ENCODE results near the gene STK39.
"Not testable (repeated sequence)": the region's sequence is repeated elsewhere in the genome, so short reads cannot be mapped to it uniquely, and the experiment has no call there.

STK39 gene

GRCh38 chr2:168084288-168084687 is 163.1 kb downstream of the STK39 start:
- H3K4me1 ChIP-seq (ENCODE audit: low read depth, poor library complexity, severe bottlenecking) = peaks cover 4% of the 10 kb centered on the region
- H3K4me2 ChIP-seq = no peak overlapping the region
- TF ChIP-seq, protein P1, sequence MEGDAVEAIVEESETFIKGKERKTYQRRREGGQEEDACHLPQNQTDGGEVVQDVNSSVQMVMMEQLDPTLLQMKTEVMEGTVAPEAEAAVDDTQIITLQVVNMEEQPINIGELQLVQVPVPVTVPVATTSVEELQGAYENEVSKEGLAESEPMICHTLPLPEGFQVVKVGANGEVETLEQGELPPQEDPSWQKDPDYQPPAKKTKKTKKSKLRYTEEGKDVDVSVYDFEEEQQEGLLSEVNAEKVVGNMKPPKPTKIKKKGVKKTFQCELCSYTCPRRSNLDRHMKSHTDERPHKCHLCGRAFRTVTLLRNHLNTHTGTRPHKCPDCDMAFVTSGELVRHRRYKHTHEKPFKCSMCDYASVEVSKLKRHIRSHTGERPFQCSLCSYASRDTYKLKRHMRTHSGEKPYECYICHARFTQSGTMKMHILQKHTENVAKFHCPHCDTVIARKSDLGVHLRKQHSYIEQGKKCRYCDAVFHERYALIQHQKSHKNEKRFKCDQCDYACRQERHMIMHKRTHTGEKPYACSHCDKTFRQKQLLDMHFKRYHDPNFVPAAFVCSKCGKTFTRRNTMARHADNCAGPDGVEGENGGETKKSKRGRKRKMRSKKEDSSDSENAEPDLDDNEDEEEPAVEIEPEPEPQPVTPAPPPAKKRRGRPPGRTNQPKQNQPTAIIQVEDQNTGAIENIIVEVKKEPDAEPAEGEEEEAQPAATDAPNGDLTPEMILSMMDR (conservative IDR thresholded peaks at IDR 0.05; ENCODE audit: low read depth, low read length) = no peak
- no peaks in the 10 kb centered on the region for H3K79me2 ChIP-seq (ENCODE audit: insufficient read depth, low read depth)
- H4K20me1 ChIP-seq (ENCODE audit: insufficient read depth) = no peaks in the 10 kb centered on the region
- no peak overlapping the region for H3K27ac ChIP-seq
- no peak overlapping the region for H3K4me3 ChIP-seq (IDR thresholded peaks at IDR 0.05; ENCODE audit: insufficient read depth, low read depth, low read length)
- H3K36me3 ChIP-seq (ENCODE audit: insufficient read depth) = no peaks in the 10 kb centered on the region
- no peak overlapping the region for H3K9ac ChIP-seq
- no peaks in the 10 kb centered on the region for H3K27me3 ChIP-seq (ENCODE audit: insufficient read depth, low read depth)
- no peak overlapping the region for H2AFZ ChIP-seq (ENCODE audit: low read depth)

GRCh38 chr2:168081452-168081851 is 165.9 kb downstream of the STK39 start:
- not testable (repeated sequence) for H3K79me2 ChIP-seq (ENCODE audit: insufficient read depth, low read depth); H3K27ac ChIP-seq; H3K27me3 ChIP-seq (ENCODE audit: insufficient read depth, low read depth); H3K9ac ChIP-seq; H3K4me2 ChIP-seq; H3K36me3 ChIP-seq (ENCODE audit: insufficient read depth); H2AFZ ChIP-seq (ENCODE audit: low read depth); H4K20me1 ChIP-seq (ENCODE audit: insufficient read depth); H3K4me3 ChIP-seq (IDR thresholded peaks at IDR 0.05; ENCODE audit: insufficient read depth, low read depth, low read length); H3K4me1 ChIP-seq (ENCODE audit: low read depth, poor library complexity, severe bottlenecking)

GRCh38 chr2:168079236-168079635 is 168.2 kb downstream of the STK39 start:
- TF ChIP-seq, protein P1 (conservative IDR thresholded peaks at IDR 0.05; ENCODE audit: low read depth, low read length) = no peak
- Histone ChIP-seq H4K20me1 (ENCODE audit: insufficient read depth) (no peaks in the 10 kb centered on the region), H2AFZ (ENCODE audit: low read depth) (no peak overlapping the region), H3K27me3 (ENCODE audit: insufficient read depth, low read depth) (no peaks in the 10 kb centered on the region), H3K4me3 (IDR thresholded peaks at IDR 0.05; ENCODE audit: insufficient read depth, low read depth, low read length) (no peak overlapping the region), H3K4me2 (no peak overlapping the region), H3K9ac (no peak overlapping the region), H3K27ac (no peak overlapping the region), H3K79me2 (ENCODE audit: insufficient read depth, low read depth) (no peaks in the 10 kb centered on the region), H3K36me3 (ENCODE audit: insufficient read depth) (no peaks in the 10 kb centered on the region), H3K4me1 (ENCODE audit: low read depth, poor library complexity, severe bottlenecking) (no peaks in the 10 kb centered on the region)

DNA sequence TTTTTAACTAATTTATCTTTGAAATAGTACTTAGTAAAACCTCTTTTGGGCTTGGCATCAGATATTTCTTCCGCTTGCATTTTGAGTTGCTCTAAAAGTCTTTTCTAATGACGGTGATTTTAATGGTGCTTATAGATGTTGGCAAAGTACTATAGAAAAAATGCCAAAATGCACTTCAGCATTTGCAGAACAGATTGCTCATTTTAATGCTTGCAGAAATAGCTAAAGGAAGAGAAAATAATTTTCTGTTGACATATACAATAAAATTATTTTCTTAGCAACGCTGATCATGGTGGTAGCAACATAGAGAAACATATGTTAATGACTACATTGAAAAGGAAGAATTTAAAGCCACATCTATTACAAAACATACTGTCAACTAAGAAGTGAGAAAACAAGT is 170.7 kb downstream of the STK39 start:
- H3K79me2 ChIP-seq (ENCODE audit: insufficient read depth, low read depth) = no peaks in the 10 kb centered on the region
- no peaks in the 10 kb centered on the region for H3K36me3 ChIP-seq (ENCODE audit: insufficient read depth)
- TF ChIP-seq, protein P1 (conservative IDR thresholded peaks at IDR 0.05; ENCODE audit: low read depth, low read length) = no peak
- H3K27me3 ChIP-seq (ENCODE audit: insufficient read depth, low read depth) = no peaks in the 10 kb centered on the region
- no peak overlapping the region for H2AFZ ChIP-seq (ENCODE audit: low read depth)
- H3K4me2 ChIP-seq = no peak overlapping the region
- no peaks in the 10 kb centered on the region for H4K20me1 ChIP-seq (ENCODE audit: insufficient read depth)
- no peak overlapping the region for H3K27ac ChIP-seq
- H3K4me1 ChIP-seq (ENCODE audit: low read depth, poor library complexity, severe bottlenecking) = no peaks in the 10 kb centered on the region
- no peak overlapping the region for H3K4me3 ChIP-seq (IDR thresholded peaks at IDR 0.05; ENCODE audit: insufficient read depth, low read depth, low read length)
- H3K9ac ChIP-seq = no peak overlapping the region

- H2AFZ ChIP-seq (ENCODE audit: low read depth) = no peak overlapping the region
- TF ChIP-seq, protein P1 (conservative IDR thresholded peaks at IDR 0.05; ENCODE audit: low read depth, low read length) = no peak
- H3K27ac ChIP-seq = no peak overlapping the region
- H3K79me2 ChIP-seq (ENCODE audit: insufficient read depth, low read depth) = no peaks in the 10 kb centered on the region
- no peaks in the 10 kb centered on the region for H3K4me1 ChIP-seq (ENCODE audit: low read depth, poor library complexity, severe bottlenecking)
- no peak overlapping the region for H3K9ac ChIP-seq
- no peaks in the 10 kb centered on the region for H3K27me3 ChIP-seq (ENCODE audit: insufficient read depth, low read depth)
- H4K20me1 ChIP-seq (ENCODE audit: insufficient read depth) = no peaks in the 10 kb centered on the region
- no peak overlapping the region for H3K4me2 ChIP-seq
- H3K4me3 ChIP-seq (IDR thresholded peaks at IDR 0.05; ENCODE audit: insufficient read depth, low read depth, low read length) = no peak overlapping the region
- no peaks in the 10 kb centered on the region for H3K36me3 ChIP-seq (ENCODE audit: insufficient read depth)
Observed at GRCh38 chr2:168075446-168075845, 171.9 kb downstream of the STK39 start.

All from KMS-11 (cell line).